ENCODE measurements around the gene NRAP. TPM values are rescaled to one million over a fixed set of nuclear protein-coding genes. Genes with fewer than 3 reads are reported as not detected.
"Not testable (repeated sequence)": the region's sequence is repeated elsewhere in the genome, so short reads cannot be mapped to it uniquely, and the experiment has no call there.

Gene NRAP
- polyA plus RNA-seq, 3 donors: 0.03 to 0.04 (median 0.04) TPM

DNA sequence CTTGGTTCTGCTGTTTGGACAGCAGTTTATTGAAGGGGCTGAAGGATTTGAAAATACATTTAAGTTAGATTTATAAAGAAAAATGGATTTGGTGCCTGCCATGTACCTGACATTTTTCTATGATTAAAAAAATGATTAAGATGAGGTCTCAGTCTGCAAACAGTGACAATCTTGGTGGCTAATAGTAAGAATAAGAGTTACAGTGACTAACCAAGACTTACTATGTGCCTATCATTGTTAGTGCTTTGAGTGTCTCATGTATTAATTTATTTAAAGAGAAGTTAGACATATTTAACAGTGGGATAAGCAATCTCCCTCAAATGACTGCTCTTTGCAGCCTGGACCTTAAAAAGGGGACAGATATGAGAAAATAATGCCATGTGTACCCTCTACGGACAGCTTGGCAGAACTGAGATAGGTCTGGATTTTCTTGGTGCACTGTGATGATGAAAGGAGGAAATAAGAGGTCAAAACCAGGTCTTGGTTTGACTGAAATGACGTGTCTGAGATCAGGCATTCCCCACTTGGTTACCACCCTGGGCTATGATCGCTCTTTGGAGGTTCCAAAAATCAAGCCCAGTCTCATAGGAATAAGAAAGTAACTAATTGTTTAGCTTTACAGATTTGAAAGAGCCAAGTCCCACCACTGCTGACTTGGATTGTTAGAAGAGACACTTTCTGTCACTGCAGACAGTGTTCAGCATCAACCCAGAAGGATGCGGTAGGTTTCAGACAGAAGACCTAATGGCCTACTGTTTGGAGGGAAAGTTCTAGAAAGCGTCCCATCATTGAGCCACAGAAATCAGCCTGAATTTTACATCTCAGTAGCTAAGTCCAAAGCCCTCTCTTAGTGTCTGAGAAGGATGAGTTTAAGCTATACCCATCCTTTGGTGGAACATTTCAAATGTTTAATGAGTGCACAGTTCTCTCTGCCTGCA is 18.0 kb upstream of the NRAP start:
- DNase-seq: no peak

GRCh38 chr10:113680190-113681111 is 16.6 kb upstream of the NRAP start:
- DNase-seq: peak; percentile 40

- DNase-seq: peak; percentile 88
Measured at GRCh38 chr10:113679463-113680189, 15.8 kb upstream of the NRAP start, which contains the start of gene CASP7. CASP7 (plus strand) TSS chr10:113679912; CDS start chr10:113697494, 17,582 bp downstream.

DNA sequence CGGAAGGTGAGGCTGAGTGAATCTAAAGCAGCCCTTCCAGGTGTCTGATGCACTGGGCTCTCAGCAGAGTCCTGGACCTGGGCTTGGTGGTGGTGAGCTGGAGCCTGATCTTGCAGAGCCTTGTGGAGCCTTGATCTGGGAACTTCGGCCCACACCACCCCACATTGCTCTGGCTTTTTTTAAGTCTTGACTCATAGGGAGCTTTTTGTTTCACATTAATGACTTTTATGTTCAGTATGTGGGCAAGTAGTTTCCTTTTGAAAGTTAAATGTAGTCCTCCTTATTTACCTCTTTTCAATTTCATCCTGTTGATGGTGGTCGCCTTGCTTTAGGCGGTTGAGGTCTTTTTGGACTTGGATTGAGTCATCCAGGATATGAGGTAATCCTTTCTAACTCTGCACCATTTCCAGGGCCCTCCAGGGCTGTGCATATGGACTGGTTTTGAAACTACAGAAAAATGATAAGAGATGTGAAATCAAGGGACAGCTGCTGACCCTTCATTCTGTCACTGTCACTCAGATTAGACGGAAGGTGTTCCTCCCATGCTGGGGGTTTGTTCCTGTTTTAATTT is 2.9 kb upstream of the NRAP start:
- DNase-seq: no peak

GRCh38 chr10:113665806-113666354 is 2.0 kb upstream of the NRAP start:
- no peak for DNase-seq

- no peak for DNase-seq
Measured at GRCh38 chr10:113665352-113665751, 1.5 kb upstream of the NRAP start.

GRCh38 chr10:113663142-113663541 is 699 bp downstream of the NRAP start:
- DNase-seq: no peak

DNA sequence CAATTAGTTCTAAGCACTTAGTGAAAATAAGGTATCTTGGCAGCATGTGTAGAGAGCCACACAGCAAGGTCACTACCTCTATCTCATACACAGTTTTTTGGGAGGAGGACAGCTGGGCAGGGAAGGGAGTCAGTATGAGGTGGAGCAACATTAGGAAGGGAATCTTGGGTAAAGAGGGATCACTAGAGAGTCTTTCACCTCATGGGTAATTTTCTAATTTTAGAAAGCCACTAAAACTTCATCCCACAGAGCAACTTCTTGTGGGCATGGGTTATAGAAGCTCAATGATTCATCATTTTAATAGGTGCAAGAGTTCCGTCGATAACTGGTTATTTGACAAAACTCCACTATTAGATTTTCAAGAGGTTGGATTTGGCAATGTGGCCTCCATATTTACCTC is 2.5 kb downstream of the NRAP start:
- DNase-seq: no peak

GRCh38 chr10:113657544-113657943 is 6.3 kb downstream of the NRAP start:
- no peak for DNase-seq

DNA sequence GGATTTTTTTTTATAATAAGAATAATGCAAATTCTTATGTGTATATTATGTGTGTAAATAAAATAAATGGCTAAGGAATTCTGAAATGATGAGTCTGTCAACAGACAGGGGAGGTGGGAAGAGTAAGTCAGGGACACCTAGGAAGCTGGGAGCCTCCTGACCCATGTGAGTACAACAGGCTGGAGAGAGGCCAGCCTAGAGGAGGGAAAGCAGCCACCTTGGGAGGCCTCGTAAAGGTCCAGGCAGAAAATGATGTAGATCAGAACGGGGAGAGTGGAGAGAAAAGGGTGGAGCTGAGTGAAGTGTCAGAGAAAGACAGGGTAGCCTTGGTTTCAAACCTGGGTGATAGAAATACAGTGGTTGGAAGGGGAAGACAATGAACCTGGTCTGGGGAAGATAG is 6.9 kb downstream of the NRAP start:
- DNase-seq: no peak

- DNase-seq: not testable (repeated sequence)
Measured at GRCh38 chr10:113652456-113652855, 11.4 kb downstream of the NRAP start.

DNA sequence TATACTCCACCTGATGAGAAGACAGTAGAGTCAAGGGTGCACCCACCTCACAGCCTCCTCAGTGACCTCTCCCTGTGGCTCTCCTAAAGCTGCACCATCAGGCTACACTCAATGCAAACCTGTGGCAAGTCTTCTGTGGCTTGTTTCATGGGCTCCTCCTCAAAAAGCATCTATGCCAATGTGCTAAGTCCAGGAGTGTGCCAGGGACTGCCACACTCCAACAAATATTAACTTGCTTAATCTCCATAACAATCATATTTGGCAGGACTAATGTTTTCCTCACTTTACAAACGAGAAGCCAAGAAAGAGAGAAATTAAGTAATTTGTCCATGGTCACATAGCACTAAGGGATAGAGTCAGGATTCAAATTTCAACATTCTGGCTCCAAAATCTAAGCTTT is 11.9 kb downstream of the NRAP start:
- no peak for DNase-seq

DNA sequence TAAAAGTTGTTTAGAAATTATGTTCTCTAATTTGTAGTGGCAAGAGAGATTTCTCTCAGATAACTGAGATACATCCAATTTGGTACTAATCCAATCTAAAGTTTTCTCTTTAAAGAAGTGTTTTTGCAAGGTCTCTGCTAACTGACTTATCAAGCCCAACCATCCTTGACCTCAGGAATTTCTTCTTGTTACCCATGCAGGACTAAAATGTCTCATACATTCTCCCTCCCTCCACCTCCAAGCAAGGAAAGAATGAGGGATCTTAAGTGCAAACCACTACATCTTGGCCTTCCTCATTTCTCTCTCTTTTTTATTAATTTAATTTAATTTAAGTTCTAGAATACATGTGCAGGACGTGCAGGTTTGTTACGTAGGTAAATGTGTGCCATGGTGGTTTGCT is 12.8 kb downstream of the NRAP start:
- no peak for DNase-seq

DNA sequence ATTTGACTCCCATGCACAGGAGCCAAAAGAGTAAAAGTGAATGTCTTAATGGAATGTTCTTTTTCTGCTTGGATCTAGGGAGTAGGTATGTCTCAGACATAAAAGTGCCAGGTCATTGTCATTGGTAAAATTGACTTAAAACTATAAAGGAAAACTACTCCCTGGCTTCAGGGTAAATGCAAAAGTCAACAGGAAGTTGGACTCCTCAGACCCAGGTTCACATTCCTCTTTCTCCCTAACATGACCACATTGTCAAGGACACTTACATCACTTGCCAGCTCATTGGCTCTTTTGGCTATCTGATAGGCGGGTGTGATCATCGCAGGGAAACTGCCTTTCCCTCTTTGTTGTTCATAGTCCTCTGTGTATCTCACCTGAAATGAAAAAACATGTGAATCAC is 13.7 kb downstream of the NRAP start:
- DNase-seq: no peak

- DNase-seq: peak; percentile 30
Measured at GRCh38 chr10:113648478-113648877, 15.4 kb downstream of the NRAP start.

DNA sequence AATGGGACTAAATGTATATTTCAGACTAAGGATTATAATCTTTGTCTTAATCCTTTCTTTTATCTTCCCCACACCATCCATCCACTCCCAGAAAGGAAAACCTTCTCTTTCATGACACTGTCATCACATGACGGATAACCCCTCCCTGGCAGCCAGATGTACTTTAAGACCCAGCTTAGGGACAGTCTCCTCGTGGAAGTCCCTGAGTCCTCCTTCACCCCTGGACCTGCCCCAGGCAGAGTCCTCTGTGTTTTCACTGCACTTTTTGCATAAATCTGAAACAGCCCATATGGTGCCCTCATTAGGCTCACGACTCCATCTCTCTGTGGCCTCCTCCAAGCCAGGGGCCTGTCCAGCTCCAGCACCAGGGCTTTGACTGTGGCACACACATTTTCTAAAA is 16.0 kb downstream of the NRAP start:
- DNase-seq: no peak

DNA sequence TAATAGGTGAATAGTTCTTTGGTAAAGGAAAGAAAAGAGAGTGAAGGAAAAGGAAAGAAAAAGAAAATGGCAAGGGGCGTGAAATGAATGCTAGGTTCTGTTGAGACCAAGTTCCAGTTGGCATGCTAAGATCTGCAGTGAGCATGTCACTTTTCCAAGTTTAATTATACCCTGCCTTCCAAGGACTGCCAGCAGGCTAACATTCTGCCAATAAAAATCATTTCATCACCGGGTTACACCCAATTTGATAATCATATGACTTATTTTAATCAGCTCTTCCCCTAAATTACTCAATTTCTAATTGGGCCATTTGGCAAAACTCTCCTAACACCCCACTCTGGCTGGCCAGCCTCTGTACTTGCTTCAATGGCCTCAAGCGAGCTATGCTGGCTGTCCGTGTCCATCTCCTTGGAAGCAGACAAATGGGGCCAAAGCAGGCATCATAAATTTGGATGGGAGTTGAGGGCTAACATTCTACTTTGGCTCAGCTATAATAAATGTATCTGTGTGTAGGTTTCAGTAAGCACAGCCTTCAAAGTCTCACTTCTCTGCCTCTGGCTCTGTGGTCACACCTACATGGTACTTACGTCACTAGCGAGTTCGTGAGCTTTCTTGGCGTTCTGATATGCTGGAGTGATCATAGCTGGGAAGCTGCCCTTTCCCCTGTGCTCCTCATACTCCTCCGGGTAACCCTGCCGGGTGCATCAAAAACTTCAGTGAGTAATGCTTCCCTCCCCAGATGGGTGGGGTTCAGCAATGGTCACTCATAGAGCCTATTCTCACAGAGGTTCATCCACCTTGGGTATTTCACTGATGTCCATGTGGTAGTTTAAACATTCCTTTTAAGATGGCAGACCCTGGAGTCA is 17.3 kb downstream of the NRAP start:
- peak; percentile 15 for DNase-seq

DNA sequence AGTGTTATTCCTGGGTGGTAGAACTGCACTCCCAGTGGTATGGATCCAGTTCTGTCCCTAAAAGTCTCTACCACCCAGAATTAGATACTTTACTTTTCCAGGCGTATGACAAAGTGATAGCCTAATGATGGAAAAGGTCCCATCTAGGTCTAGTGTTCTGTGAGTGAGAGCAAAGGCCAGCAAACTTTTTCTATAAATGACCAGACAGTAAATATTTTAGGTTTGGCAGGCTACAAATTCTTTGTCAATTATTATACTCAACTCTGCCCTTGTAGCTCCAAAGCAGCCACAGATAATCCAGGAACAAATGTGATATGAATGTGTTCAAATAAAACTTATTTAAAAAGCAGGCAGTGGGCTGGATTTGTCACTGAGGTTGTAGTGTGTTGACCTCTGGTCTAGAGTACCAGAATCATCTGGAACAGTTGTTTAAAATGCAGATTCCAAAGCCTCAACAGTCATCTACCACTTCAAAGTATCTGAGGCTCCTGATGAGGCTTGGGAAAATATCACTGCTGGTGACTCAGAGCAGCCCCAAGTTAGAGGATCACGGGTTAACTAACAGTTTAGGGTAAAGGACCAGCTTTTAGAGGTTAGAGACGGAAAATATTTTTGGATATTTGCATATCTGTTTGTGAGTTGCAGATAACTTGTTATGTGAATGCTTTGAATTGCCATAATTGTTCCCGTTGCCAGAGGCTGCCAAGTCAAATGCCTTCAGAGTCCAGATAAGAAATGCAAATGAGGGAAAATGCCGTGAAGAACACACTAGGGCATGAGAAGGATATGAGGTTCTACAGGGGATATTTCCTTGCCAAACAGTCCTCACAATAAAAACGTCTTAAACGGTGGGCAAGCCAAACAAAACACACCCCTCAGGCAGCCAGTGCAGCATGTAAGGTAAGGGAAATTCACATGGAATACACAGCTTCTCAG is 19.4 kb downstream of the NRAP start:
- DNase-seq: no peak

DNA sequence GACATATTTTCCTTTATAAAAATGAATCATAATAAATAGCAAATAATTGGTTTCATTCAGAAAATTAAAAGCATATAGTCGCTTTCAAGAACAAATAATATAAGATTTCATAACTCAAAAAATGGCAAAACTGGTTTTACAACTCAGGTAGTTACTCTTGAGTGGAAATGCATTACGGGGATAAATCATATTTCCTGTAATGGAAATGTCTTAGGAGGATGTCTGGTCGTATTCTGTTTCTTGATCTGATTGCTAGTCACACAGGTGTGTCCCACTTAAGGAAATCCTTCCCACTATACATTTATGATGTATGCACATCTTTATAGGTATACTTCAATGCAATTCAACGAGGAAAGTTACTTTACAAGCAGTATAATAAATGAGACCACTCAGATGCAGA is 20.7 kb downstream of the NRAP start:
- DNase-seq: no peak
